IMR-90 (cell line): ENCODE results near the gene NOTO. TPM values are rescaled to one million over a fixed set of nuclear protein-coding genes. Genes with fewer than 3 reads are reported as not detected.

Experiments used
- ATAC-seq: fragments of 200-7000 bp; cut with Tn5 transposase; 2 replicates; pipeline ENCODE4 v1.9.1; 2020; ENCODE audit warnings: low read depth, mild to moderate bottlenecking, moderate library complexity
- BruUV-seq: library from RNA; stranded (reverse); fragments of 400-500 nt; replicated peaks from 2 replicates; lab custom pipeline; 2021; lab: Mats Ljungman, UMichigan
- CTCF ChIA-PET: fragments of 300-600 bp; formaldehyde crosslinking; extraction: SDS; loops from one replicate; lab custom pipeline; 2021; ENCODE audit warnings: antibody characterized with exemption; lab: Yijun Ruan, JAX
- POLR2A ChIA-PET: fragments of 300-600 bp; sonication (Branson Sonifier 250); formaldehyde crosslinking; loops from one replicate; lab custom pipeline; 2022; ENCODE audit warnings: antibody characterized with exemption; ENCODE audit not compliant: unreplicated experiment; lab: Charles Lee
- DNase-seq: peaks from one replicate; pipeline ENCODE4 v3.0.0; 2013
- H2AFZ ChIP-seq: replicated peaks from 2 replicates; pipeline ENCODE3; 2013; ENCODE audit warnings: low read length, mild to moderate bottlenecking; ENCODE audit not compliant: poor library complexity
- H2AK5ac ChIP-seq: 2 replicates; pipeline ENCODE4 v1.6.1; 2013; ENCODE audit warnings: low read depth, low read length, inconsistent platforms
- H2AK9ac ChIP-seq: replicated peaks from 2 replicates; pipeline ENCODE3; 2013; ENCODE audit warnings: mild to moderate bottlenecking, low read depth, low read length, moderate library complexity; ENCODE audit not compliant: poor library complexity
- H2BK120ac ChIP-seq: 2 replicates; pipeline ENCODE4 v1.6.1; 2013; ENCODE audit warnings: low read depth, low read length, inconsistent platforms
- H2BK15ac ChIP-seq: 3 replicates; pipeline ENCODE4 v1.6.1; 2013; ENCODE audit warnings: low read depth, low read length, inconsistent platforms
- H2BK20ac ChIP-seq: 2 replicates; pipeline ENCODE4 v1.6.1; 2013; ENCODE audit warnings: low read depth, mild to moderate bottlenecking, inconsistent platforms, low read length, moderate library complexity
- H2BK5ac ChIP-seq: 2 replicates; pipeline ENCODE4 v1.6.1; 2013; ENCODE audit warnings: mild to moderate bottlenecking, low read depth, low read length, inconsistent platforms; ENCODE audit not compliant: poor library complexity, severe bottlenecking
- H3K14ac ChIP-seq: replicated peaks from 2 replicates; pipeline ENCODE4 v1.6.1; 2013; ENCODE audit warnings: low read depth, low read length, inconsistent platforms
- H3K18ac ChIP-seq: 2 replicates; pipeline ENCODE4 v1.6.1; 2013; ENCODE audit warnings: low read depth, low read length, control low read depth
- H3K23ac ChIP-seq: 2 replicates; pipeline ENCODE4 v1.6.1; 2013; ENCODE audit warnings: low read depth, low read length, inconsistent platforms
- H3K27ac ChIP-seq: 2 replicates; pipeline ENCODE4 v1.5.1; 2013; ENCODE audit warnings: mild to moderate bottlenecking, control low read depth, low read length; ENCODE audit not compliant: insufficient read depth
- H3K27me3 ChIP-seq: 2 replicates; pipeline ENCODE4 v1.6.1; 2013; ENCODE audit warnings: low read length; ENCODE audit not compliant: control insufficient read depth, insufficient read depth
- H3K36me3 ChIP-seq: 2 replicates; pipeline ENCODE4 v1.6.1; 2013; ENCODE audit warnings: low read length, mixed read lengths; ENCODE audit not compliant: control insufficient read depth, insufficient read depth
- H3K4ac ChIP-seq: 2 replicates; pipeline ENCODE4 v1.6.1; 2013; ENCODE audit warnings: low read depth, low read length, inconsistent platforms
- H3K4me1 ChIP-seq: 2 replicates; pipeline ENCODE4 v1.6.1; 2013; ENCODE audit warnings: low read length, mixed read lengths; ENCODE audit not compliant: control insufficient read depth, insufficient read depth
- H3K4me2 ChIP-seq: 2 replicates; pipeline ENCODE4 v1.6.1; 2013; ENCODE audit warnings: low read depth, mild to moderate bottlenecking, control low read depth, low read length, moderate library complexity
- H3K4me3 ChIP-seq: 2 replicates; pipeline ENCODE4 v1.5.1; 2013; ENCODE audit warnings: low read depth, mild to moderate bottlenecking, control low read depth, low read length, moderate library complexity; ENCODE audit not compliant: insufficient read depth
- H3K56ac ChIP-seq: 2 replicates; pipeline ENCODE4 v1.6.1; 2013; ENCODE audit warnings: low read length, inconsistent platforms; ENCODE audit not compliant: insufficient read depth; ENCODE audit errors: extremely low read depth
- H3K79me1 ChIP-seq, 2 experiments: 2 replicates each; pipeline ENCODE4 v1.6.1; 2013; ENCODE audit warnings: low read length in 2 of 2, inconsistent platforms in 1 of 2, low read depth in 1 of 2
- H3K9ac ChIP-seq: 2 replicates; pipeline ENCODE4 v1.6.1; 2013; ENCODE audit warnings: low read depth, low read length, control low read depth
- H3K9me1 ChIP-seq: 2 replicates; pipeline ENCODE4 v1.6.1; 2013; ENCODE audit warnings: low read length, inconsistent platforms; ENCODE audit not compliant: insufficient read depth
- H3K9me3 ChIP-seq: 2 replicates; pipeline ENCODE4 v1.6.1; 2013; ENCODE audit warnings: low read length; ENCODE audit not compliant: control insufficient read depth, insufficient read depth
- H4K20me1 ChIP-seq: 2 replicates; pipeline ENCODE4 v1.6.1; 2013; ENCODE audit warnings: low read length, inconsistent platforms; ENCODE audit not compliant: insufficient read depth
- H4K5ac ChIP-seq: 2 replicates; pipeline ENCODE4 v1.6.1; 2013; ENCODE audit warnings: mild to moderate bottlenecking, low read depth, low read length, control low read depth
- H4K8ac ChIP-seq, 2 experiments: 2 replicates each; pipeline ENCODE4 v1.6.1; 2013; ENCODE audit warnings: low read depth in 2 of 2, low read length in 2 of 2, control low read depth in 1 of 2, inconsistent platforms in 1 of 2
- H4K91ac ChIP-seq: 2 replicates; pipeline ENCODE4 v1.6.1; 2013; ENCODE audit warnings: low read depth, low read length, inconsistent platforms; ENCODE audit not compliant: insufficient read depth
- CEBPB ChIP-seq: IDR thresholded peaks from 2 replicates; pipeline ENCODE4 v1.6.1; 2012; ENCODE audit warnings: low read depth, low read length, improper control_type of control experiment
- MAFK ChIP-seq: IDR thresholded peaks from 2 replicates; pipeline ENCODE4 v1.6.1; 2012; ENCODE audit warnings: low read depth, low read length, improper control_type of control experiment
- WGBS, 2 experiments: methylation state at CpG; one replicate each; pipeline versions ENCODE4 v1.1.5 to v1.1.7; 2013; ENCODE audit warnings: missing lambda C conversion rate in 2 of 2; ENCODE audit not compliant: insufficient read length in 1 of 2; ENCODE audit errors: extremely low coverage in 2 of 2; 5-methylcytosine and 5-hydroxymethylcytosine counted together
- dilution Hi-C: fragments of 300-500 bp; cut with HindIII; formaldehyde crosslinking; loops from one replicate; pipeline ENCODE4 v1.14.3; 2018; ENCODE audit warnings: low sequenced_read_pairs; ENCODE audit not compliant: unreplicated experiment
- in situ Hi-C: fragments of 300-500 bp; cut with MboI; formaldehyde crosslinking; loops from 3 replicates; pipeline ENCODE4 v1.14.3; 2019; ENCODE audit warnings: low sequenced_read_pairs, inconsistent platforms, mixed read lengths
- intact Hi-C: fragments of 100-400 bp; cut with micrococcal nuclease; formaldehyde crosslinking; loops from 2 replicates; pipeline ENCODE4 v1.10.0; 2022
- polyA plus RNA-seq, 3 experiments: library from polyadenylated mRNA; depleted of rRNA; stranded (reverse); fragments of >200 nt; gene quantifications; 2 replicates each; pipeline ENCODE4 v1.2.3, GENCODE V29; 2012; ENCODE audit warnings: low replicate concordance in 1 of 3
- total RNA-seq: library from RNA; depleted of rRNA; stranded (reverse); fragments of >200 nt; gene quantifications from 2 replicates; pipeline ENCODE4 v1.2.3, GENCODE V29; 2012

The NOTO gene
- total and polyA plus RNA-seq, 2 of the 4 experiments (the other 2 are of a cell fraction), result not detected

DNA sequence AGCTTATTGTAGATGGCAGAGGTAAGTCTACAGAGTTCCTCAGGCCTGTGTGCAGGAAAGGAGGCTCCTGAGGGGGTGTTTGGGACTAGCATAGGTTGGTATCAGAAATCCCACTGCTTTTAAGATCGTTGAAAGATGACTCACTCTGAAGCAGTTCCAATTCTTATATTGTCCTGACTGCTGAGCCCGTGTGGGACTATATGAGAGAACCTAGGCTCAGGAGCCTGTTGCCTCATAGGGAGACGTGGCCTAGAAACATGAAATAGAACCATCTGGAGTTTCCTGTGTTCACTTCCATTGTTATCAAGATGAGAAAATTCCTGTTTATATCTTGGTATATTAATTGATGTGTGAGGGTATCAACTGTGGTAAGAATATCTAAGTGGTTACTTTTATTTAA is 37.4 kb downstream of the NOTO start:
- ATAC-seq (peak; percentile 37; the same call in 1 of the 2 replicates), DNase-seq (peak; percentile 73)
- BruUV-seq, result no TSS peak
- peaks cover 10% of the 10 kb centered on the region for H3K9me1 ChIP-seq
- WGBS, 2 experiments, result no CpG with 5 or more reads among the region's 3 CpGs
- H3K18ac ChIP-seq, result no peak overlapping the region
- no peak overlapping the region for H2AK9ac ChIP-seq
- no peak overlapping the region for H2BK20ac ChIP-seq
- no peak overlapping the region for H3K27ac ChIP-seq
- no peak overlapping the region for H3K4me3 ChIP-seq
- H2BK5ac ChIP-seq, result no peak overlapping the region
- peaks cover 32% of the 10 kb centered on the region for H3K36me3 ChIP-seq
- H3K4me1 ChIP-seq, result peaks cover 3% of the 10 kb centered on the region
- H4K8ac ChIP-seq, result no peak overlapping the region
- no peak overlapping the region for H2AK5ac ChIP-seq
- no peak overlapping the region for H3K14ac ChIP-seq
- H2BK15ac ChIP-seq, result no peak overlapping the region
- ChIA-PET CTCF (interaction anchor here (1.2 kb wide), 1 partner anchor 25 kb away, joined by 5 read pairs; no protein-coding TSS in a partner anchor), POLR2A (no interaction called here)
- no peak overlapping the region for H3K56ac ChIP-seq
- dilution Hi-C loops, result no loop called here
- H3K27me3 ChIP-seq, result no peaks in the 10 kb centered on the region
- peaks cover 76% of the 10 kb centered on the region for H4K20me1 ChIP-seq
- in situ Hi-C loops, result no loop called here
- no peak overlapping the region for H2BK120ac ChIP-seq
- H3K23ac ChIP-seq, result no peak overlapping the region
- TF ChIP-seq MAFK (no peak), CEBPB (peak; percentile 56; the same call in 1 of the 2 replicates)
- H3K9ac ChIP-seq, result no peak overlapping the region
- peaks cover 31 to 75% of the 10 kb centered on the region in 2 experiments for H3K79me1 ChIP-seq
- no peak overlapping the region for H2AFZ ChIP-seq
- H3K4me2 ChIP-seq, result no peak overlapping the region
- no peaks in the 10 kb centered on the region for H3K9me3 ChIP-seq
- H4K5ac ChIP-seq, result no peak overlapping the region
- intact Hi-C loops, result no loop called here
- H4K91ac ChIP-seq, result no peak overlapping the region
- no peak overlapping the region for H3K4ac ChIP-seq
